HCT116 (cell line): ENCODE measurements around the gene USP28. TPM values are rescaled to one million over a fixed set of nuclear protein-coding genes. Genes with fewer than 3 reads are reported as not detected.

Experiments
- ATAC-seq: fragments of 200-7000 bp; cut with Tn5 transposase; 2 replicates; pipeline ENCODE4 v1.9.1; 2020; ENCODE audit warnings: mild to moderate bottlenecking, moderate library complexity
- BruUV-seq: library from RNA; stranded (reverse); fragments of 400-500 nt; replicated peaks from 2 replicates; lab custom pipeline; 2021; lab: Mats Ljungman, UMichigan
- CTCF ChIA-PET: fragments of 300-600 bp; sonication (Branson Sonifier 250); formaldehyde crosslinking; loops from one replicate; lab custom pipeline; 2021; ENCODE audit warnings: antibody characterized with exemption; lab: Charles Lee
- POLR2A ChIA-PET: fragments of 300-600, 350-600 bp; sonication (Branson Sonifier 250); formaldehyde crosslinking; loops from one replicate; lab custom pipeline; 2021; ENCODE audit warnings: antibody characterized with exemption; lab: Charles Lee
- RAD21 ChIA-PET, 2 experiments: fragments of 300-600 bp; sonication (Branson Sonifier 250); formaldehyde crosslinking; loops; one replicate each; lab custom pipeline; 2023; ENCODE audit warnings: low total read pairs in 2 of 2; ENCODE audit not compliant: uncharacterized antibody in 2 of 2, unreplicated experiment in 2 of 2, low non-redundant PET in 1 of 2; lab: Charles Lee
- DNase-seq: peaks from one replicate; pipeline ENCODE4 v3.0.0-alpha.2; 2010; ENCODE audit warnings: low read depth, low spot score
- H2AFZ ChIP-seq: fragments of 200-600 bp; shearing (Covaris generic), sonication (generic); 2 replicates; pipeline ENCODE4 v1.6.1; 2017; ENCODE audit warnings: low read depth, mixed run types, mixed read lengths, antibody characterized with exemption, low read length; ENCODE audit not compliant: poor library complexity, severe bottlenecking
- H3K27ac ChIP-seq: 2 replicates; pipeline ENCODE4 v1.5.1; 2012; ENCODE audit warnings: low read depth, low read length
- H3K27me3 ChIP-seq: fragments of 200-600 bp; sonication (generic); 2 replicates; pipeline ENCODE4 v1.6.1; 2016; ENCODE audit warnings: mixed run types, low read length, mixed read lengths; ENCODE audit not compliant: insufficient read depth
- H3K36me3 ChIP-seq, 2 experiments: fragments of 200-500 bp in 1 of 2; fragments of 200-600 bp in 1 of 2; sonication (Bioruptor generic) in 1 of 2; sonication (generic) in 1 of 2; 2 replicates each; pipeline versions ENCODE4 v1.5.1 to v1.6.1; 2014 to 2016; ENCODE audit warnings: low read length in 2 of 2, inconsistent platforms in 1 of 2, mixed read lengths in 1 of 2, mixed run types in 1 of 2; ENCODE audit not compliant: insufficient read depth in 2 of 2, control insufficient read depth in 1 of 2
- H3K4me1 ChIP-seq, 2 experiments: fragments of 200-600 bp in 1 of 2; sonication (generic) in 1 of 2; 2 replicates each; pipeline versions ENCODE4 v1.5.1 to v1.6.1; 2012 to 2017; ENCODE audit warnings: low read length in 2 of 2, inconsistent platforms in 1 of 2, mild to moderate bottlenecking in 1 of 2, mixed read lengths in 1 of 2, mixed run types in 1 of 2, moderate library complexity in 1 of 2; ENCODE audit not compliant: insufficient read depth in 2 of 2, control insufficient read depth in 1 of 2
- H3K4me2 ChIP-seq: fragments of 200-600 bp; sonication (generic); 2 replicates; pipeline ENCODE4 v1.6.1; 2017; ENCODE audit warnings: mixed run types, low read length, mixed read lengths
- H3K4me3 ChIP-seq, 2 experiments: fragments of 200-600 bp in 1 of 2; sonication (generic) in 1 of 2; replicated peaks in 1 of 2; 2 replicates each; pipeline ENCODE4 v1.5.1; 2011 to 2016; ENCODE audit warnings: low read length in 2 of 2, control low read depth in 1 of 2, low read depth in 1 of 2, mild to moderate bottlenecking in 1 of 2, mixed read lengths in 1 of 2, mixed run types in 1 of 2
- H3K79me2 ChIP-seq: fragments of 200-600 bp; sonication (generic); 2 replicates; pipeline ENCODE4 v1.6.1; 2017; ENCODE audit warnings: mild to moderate bottlenecking, mixed run types, low read length, moderate library complexity, mixed read lengths; ENCODE audit not compliant: insufficient read depth
- H3K9ac ChIP-seq: fragments of 200-600 bp; sonication (generic); 2 replicates; pipeline ENCODE4 v1.6.1; 2016; ENCODE audit warnings: low read length, mixed read lengths
- H3K9me2 ChIP-seq: fragments of 200-600 bp; sonication (generic), shearing (Covaris generic); 2 replicates; pipeline ENCODE4 v1.6.1; 2017; ENCODE audit warnings: mixed run types, mild to moderate bottlenecking, moderate library complexity; ENCODE audit not compliant: insufficient read depth
- H3K9me3 ChIP-seq, 2 experiments: fragments of 200-500 bp in 1 of 2; fragments of 200-600 bp in 1 of 2; sonication (Bioruptor generic) in 1 of 2; sonication (generic) in 1 of 2; 2 replicates each; pipeline ENCODE4 v1.6.1; 2014 to 2017; ENCODE audit warnings: low read length in 2 of 2, mixed read lengths in 2 of 2, inconsistent platforms in 1 of 2, low read depth in 1 of 2, mild to moderate bottlenecking in 1 of 2, mixed run types in 1 of 2, moderate library complexity in 1 of 2; ENCODE audit not compliant: control insufficient read depth in 1 of 2, insufficient read depth in 1 of 2
- H4K20me1 ChIP-seq: fragments of 200-600 bp; sonication (generic), shearing (Covaris generic); 2 replicates; pipeline ENCODE4 v1.6.1; 2017; ENCODE audit warnings: mixed run types, mild to moderate bottlenecking, moderate library complexity; ENCODE audit not compliant: insufficient read depth
- FOSL1 ChIP-seq: IDR thresholded peaks from 2 replicates; pipeline ENCODE4 v1.6.1; 2012; ENCODE audit warnings: low read depth
- JUND ChIP-seq: IDR thresholded peaks from 2 replicates; pipeline ENCODE4 v1.6.1; 2012
- MAX ChIP-seq: IDR thresholded peaks from 2 replicates; pipeline ENCODE4 v1.6.1; 2012
- SP1 ChIP-seq: IDR thresholded peaks from 2 replicates; pipeline ENCODE4 v1.6.1; 2012; ENCODE audit warnings: low read depth
- TCF7L2 ChIP-seq: IDR thresholded peaks from 2 replicates; pipeline ENCODE4 v1.7.0; 2011; ENCODE audit warnings: borderline replicate concordance, inconsistent platforms; ENCODE audit not compliant: insufficient read depth, insufficient read length; ENCODE audit errors: extremely low read depth
- YY1 ChIP-seq: IDR thresholded peaks from 2 replicates; pipeline ENCODE4 v1.6.1; 2011; ENCODE audit warnings: low read length, low read depth, moderate library complexity, mild to moderate bottlenecking; ENCODE audit not compliant: insufficient replicate concordance; ENCODE audit errors: extremely low read depth
- ZBTB33 ChIP-seq: IDR thresholded peaks from 2 replicates; pipeline ENCODE4 v1.6.1; 2011; ENCODE audit warnings: mild to moderate bottlenecking, low read length, moderate library complexity; ENCODE audit not compliant: insufficient replicate concordance; ENCODE audit errors: extremely low read depth
- ZNF274 ChIP-seq: fragments of 200-500 bp; sonication (Bioruptor generic); IDR thresholded peaks from 2 replicates; pipeline ENCODE4 v1.6.1; 2014; ENCODE audit warnings: mild to moderate bottlenecking, low read depth, low read length, inconsistent platforms
- intact Hi-C: fragments of 100-400 bp; cut with micrococcal nuclease; formaldehyde crosslinking; loops from 2 replicates; pipeline ENCODE4 v1.10.0; 2022
- total RNA-seq: library from RNA; stranded (reverse); gene quantifications from one replicate; pipeline ENCODE4 v1.2.1, GENCODE V29; 2021; ENCODE audit not compliant: unreplicated experiment

The USP28 gene
- total RNA-seq, 1 experiment from 2014 or later: 23.5 TPM

GRCh38 chr11:113802621-113803020 lies 72.8 kb downstream of the USP28 start:
- DNase-seq: no peak
- H3K4me1 ChIP-seq: no peaks in the 10 kb centered on the region
- H3K9ac ChIP-seq: no peak overlapping the region
- no TSS peak for BruUV-seq
- intact Hi-C loops: no loop called here
- RAD21 ChIA-PET: no interaction called here
- no peak overlapping the region for H3K27ac ChIP-seq
- no peaks in the 10 kb centered on the region for H3K9me2 ChIP-seq
- no peak for ATAC-seq
- H3K36me3 ChIP-seq: peaks cover 29% of the 10 kb centered on the region in 2 experiments
- H2AFZ ChIP-seq: no peak overlapping the region
- H3K27me3 ChIP-seq: no peaks in the 10 kb centered on the region
- POLR2A ChIA-PET: no interaction called here
- CTCF ChIA-PET: no interaction called here
- no peak overlapping the region for H3K4me2 ChIP-seq
- H3K4me3 ChIP-seq: no peak overlapping the region
- H3K79me2 ChIP-seq: no peaks in the 10 kb centered on the region
- H3K9me3 ChIP-seq: no peaks in the 10 kb centered on the region
- no peaks in the 10 kb centered on the region; the same call in 1 of the 2 replicates for H4K20me1 ChIP-seq
- TF ChIP-seq FOSL1 (no peak), YY1 (no peak), MAX (no peak), SP1 (no peak), TCF7L2 (no peak), ZBTB33 (no peak), ZNF274 (no peak), JUND (no peak)
